HL-60 (cell line): ENCODE results near the gene SLC30A1.
"Not testable (repeated sequence)": the region's sequence is repeated elsewhere in the genome, so short reads cannot be mapped to it uniquely, and the experiment has no call there.

Experiments used
- DNase-seq, 2 experiments: peaks; one replicate each; pipeline ENCODE4 v3.0.0-alpha.2; 2010 to 2020; ENCODE audit warnings: low read depth in 1 of 2, low spot score in 1 of 2
- H3K27ac ChIP-seq: fragments of 250-450 bp; sonication (Bioruptor Pico); replicated peaks from 2 replicates; pipeline ENCODE4 v1.5.1; 2020; ENCODE audit warnings: mild to moderate bottlenecking, moderate library complexity
- H3K27me3 ChIP-seq: fragments of 250-450 bp; sonication (Bioruptor Pico); 2 replicates; pipeline ENCODE4 v1.5.1; 2021; ENCODE audit warnings: mild to moderate bottlenecking, moderate library complexity; ENCODE audit not compliant: insufficient read depth, poor library complexity, severe bottlenecking
- H3K4me3 ChIP-seq: replicated peaks from 2 replicates; pipeline ENCODE4 v1.5.1; 2011; ENCODE audit warnings: mild to moderate bottlenecking, control low read depth, low read length; ENCODE audit not compliant: insufficient read depth
- CTCF ChIP-seq: IDR thresholded peaks from one replicate; pipeline ENCODE4 v1.5.1; 2011; ENCODE audit warnings: low read length, control low read depth, inconsistent platforms; ENCODE audit not compliant: insufficient read depth
- GABPA ChIP-seq: IDR thresholded peaks from 2 replicates; pipeline ENCODE4 v1.6.1; 2012; ENCODE audit warnings: low read depth
- POLR2AphosphoS5 ChIP-seq: IDR thresholded peaks from 2 replicates; pipeline ENCODE4 v1.6.1; 2012; ENCODE audit warnings: low read depth
- REST ChIP-seq: IDR thresholded peaks from 2 replicates; pipeline ENCODE4 v1.6.1; 2012; ENCODE audit warnings: low read depth; ENCODE audit not compliant: insufficient replicate concordance
- SPI1 ChIP-seq: IDR thresholded peaks from 2 replicates; pipeline ENCODE4 v1.6.1; 2012; ENCODE audit warnings: low read depth, mild to moderate bottlenecking, borderline replicate concordance
- long read RNA-seq: library from polyadenylated mRNA; unstranded; transcript quantifications from one replicate; pipeline ENCODE4 v2.0.0, GENCODE V29; 2020

SLC30A1 gene
- long read RNA-seq, partial matches to known transcripts: 0 of 2 reads
- long read RNA-seq, other reads (novel, unspliced or antisense): 2 of 2 reads

- DNase-seq: peak; percentile 96 to 99
- no peaks in the 10 kb centered on the region for H3K27me3 ChIP-seq
- TF ChIP-seq REST: peak; percentile 24
- peak; percentile 4; the same call in 1 of the 2 replicates for TF ChIP-seq SPI1
- peak; percentile 33; the same call in 1 of the 2 replicates for TF ChIP-seq POLR2AphosphoS5
- TF ChIP-seq CTCF: no peak
- TF ChIP-seq GABPA: no peak
- H3K27ac ChIP-seq: peak within 1 kb of the TSS; percentile 84
- peak within 1 kb of the TSS; percentile 96 for H3K4me3 ChIP-seq
These were observed at the start of gene SLC30A1 for GRCh38 chr1:211578640-211579439. SLC30A1 (minus strand) TSS chr1:211579161; CDS start chr1:211578612, 549 bp downstream.

GRCh38 chr1:211628417-211628816, 49.5 kb upstream of the SLC30A1 start:
- H3K4me3 ChIP-seq: no peak overlapping the region
- TF ChIP-seq SPI1: no peak
- no peaks in the 10 kb centered on the region for H3K27me3 ChIP-seq
- H3K27ac ChIP-seq: no peak overlapping the region
- no peak for DNase-seq

GRCh38 chr1:211627259-211627658, 48.3 kb upstream of the SLC30A1 start:
- no peaks in the 10 kb centered on the region for H3K27me3 ChIP-seq
- no peak overlapping the region for H3K27ac ChIP-seq
- H3K4me3 ChIP-seq: no peak overlapping the region
- TF ChIP-seq GABPA (no peak), POLR2AphosphoS5 (no peak), REST (no peak), SPI1 (no peak), CTCF (no peak)
- DNase-seq: no peak

GRCh38 chr1:211625866-211626265, 46.9 kb upstream of the SLC30A1 start:
- not testable (repeated sequence) for H3K27me3 ChIP-seq, DNase-seq, H3K4me3 ChIP-seq, H3K27ac ChIP-seq
